ENCODE results near the gene IL2RA.

DNA sequence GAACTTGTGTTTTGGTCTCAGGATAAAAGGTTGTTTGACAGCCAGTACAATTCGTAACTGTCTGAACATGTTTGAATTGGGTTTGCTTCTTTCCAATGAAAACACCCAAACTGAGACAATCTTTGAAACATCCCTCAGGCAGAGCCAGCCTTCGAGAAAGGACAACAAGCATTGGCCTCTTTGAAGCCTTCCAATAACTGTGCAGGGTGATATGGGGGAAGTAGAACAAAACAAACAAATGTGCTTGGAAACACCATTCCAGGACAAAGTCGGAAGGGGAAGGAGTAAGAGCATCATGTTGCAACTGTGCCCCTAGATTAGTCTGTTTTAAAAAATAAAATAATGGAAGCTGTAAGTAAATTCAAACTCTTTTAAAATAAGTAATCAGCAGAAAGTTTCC is 39.5 kb downstream of the IL2RA start:
- TF ChIP-seq, protein P1, sequence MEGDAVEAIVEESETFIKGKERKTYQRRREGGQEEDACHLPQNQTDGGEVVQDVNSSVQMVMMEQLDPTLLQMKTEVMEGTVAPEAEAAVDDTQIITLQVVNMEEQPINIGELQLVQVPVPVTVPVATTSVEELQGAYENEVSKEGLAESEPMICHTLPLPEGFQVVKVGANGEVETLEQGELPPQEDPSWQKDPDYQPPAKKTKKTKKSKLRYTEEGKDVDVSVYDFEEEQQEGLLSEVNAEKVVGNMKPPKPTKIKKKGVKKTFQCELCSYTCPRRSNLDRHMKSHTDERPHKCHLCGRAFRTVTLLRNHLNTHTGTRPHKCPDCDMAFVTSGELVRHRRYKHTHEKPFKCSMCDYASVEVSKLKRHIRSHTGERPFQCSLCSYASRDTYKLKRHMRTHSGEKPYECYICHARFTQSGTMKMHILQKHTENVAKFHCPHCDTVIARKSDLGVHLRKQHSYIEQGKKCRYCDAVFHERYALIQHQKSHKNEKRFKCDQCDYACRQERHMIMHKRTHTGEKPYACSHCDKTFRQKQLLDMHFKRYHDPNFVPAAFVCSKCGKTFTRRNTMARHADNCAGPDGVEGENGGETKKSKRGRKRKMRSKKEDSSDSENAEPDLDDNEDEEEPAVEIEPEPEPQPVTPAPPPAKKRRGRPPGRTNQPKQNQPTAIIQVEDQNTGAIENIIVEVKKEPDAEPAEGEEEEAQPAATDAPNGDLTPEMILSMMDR (conservative IDR thresholded peaks at IDR 0.05; ENCODE audit: low read depth, low read length) = no peak
- TF ChIP-seq EZH2phosphoT487 (IDR thresholded peaks at IDR 0.05; ENCODE audit: borderline replicate concordance, low read length) = no peak

Data from PC-3 (cell line).